Measurements from ENCODE around the gene SNTG2.
"Not testable (repeated sequence)": the region's sequence is repeated elsewhere in the genome, so short reads cannot be mapped to it uniquely, and the experiment has no call there.

The SNTG2 gene

GRCh38 chr2:908568-908967 is 42.1 kb upstream of the SNTG2 start:
- no peaks in the 10 kb centered on the region for H3K79me1 ChIP-seq (ENCODE audit: low read depth, low read length)
- no peak overlapping the region for H2AK5ac ChIP-seq (ENCODE audit: low read depth, low read length)
- H2AFZ ChIP-seq (ENCODE audit: low read length) = no peak overlapping the region
- no peaks in the 10 kb centered on the region for H3K36me3 ChIP-seq (replicated peaks in 1 of 2; ENCODE audit: control insufficient read depth in 2 of 2, insufficient read depth in 2 of 2, low read length in 2 of 2)
- H2BK120ac ChIP-seq (ENCODE audit: low read depth, low read length) = no peak overlapping the region
- DNase-seq (ENCODE audit: low spot score) = no peak
- H4K8ac ChIP-seq (ENCODE audit: low read depth, low read length) = no peak overlapping the region
- H3K4me3 ChIP-seq (ENCODE audit: low read length in 2 of 2) = no peak overlapping the region
- H3K9me3 ChIP-seq (replicated peaks in 1 of 2; ENCODE audit: control insufficient read depth in 2 of 2, insufficient read depth in 1 of 2, low read depth in 1 of 2, low read length in 2 of 2) = no peaks in the 10 kb centered on the region
- H4K91ac ChIP-seq (ENCODE audit: low read depth, low read length, poor library complexity) = no peak overlapping the region
- H3K18ac ChIP-seq (ENCODE audit: low read length) = no peak overlapping the region
- no peak overlapping the region for H2BK5ac ChIP-seq (ENCODE audit: low read length)
- no peak overlapping the region for H3K27ac ChIP-seq (replicated peaks; ENCODE audit: low read length)
- no peak overlapping the region for H3K4me2 ChIP-seq (ENCODE audit: insufficient read depth, low read length, poor library complexity, severe bottlenecking)
- no peak overlapping the region for H2BK15ac ChIP-seq (ENCODE audit: low read length)
- H3K14ac ChIP-seq (ENCODE audit: low read length) = no peak overlapping the region
- no peaks in the 10 kb centered on the region for H3K27me3 ChIP-seq (ENCODE audit: control insufficient read depth in 3 of 3, insufficient read depth in 3 of 3, low read depth in 1 of 3, low read length in 3 of 3)
- no peak overlapping the region for H3K23ac ChIP-seq (ENCODE audit: low read depth, low read length, poor library complexity)
- no CpG with 5 or more reads among the region's 4 CpGs for WGBS, 2 donors (ENCODE audit: extremely low coverage in 2 of 2, insufficient read length in 2 of 2, insufficient replicate concordance in 1 of 2)
- H3K4ac ChIP-seq (ENCODE audit: low read length) = no peak overlapping the region
- peaks cover 0 to 3% of the 10 kb centered on the region in 2 donors for H3K4me1 ChIP-seq (ENCODE audit: control insufficient read depth in 2 of 2, insufficient read depth in 1 of 2, low read depth in 1 of 2, low read length in 2 of 2)
- no peak overlapping the region for H3K9ac ChIP-seq (ENCODE audit: low read depth, low read length, poor library complexity)
- H2BK12ac ChIP-seq (ENCODE audit: low read length) = no peak overlapping the region

- H2BK5ac ChIP-seq (ENCODE audit: low read length); H2BK12ac ChIP-seq (ENCODE audit: low read length); H2BK120ac ChIP-seq (ENCODE audit: low read depth, low read length); H4K8ac ChIP-seq (ENCODE audit: low read depth, low read length); DNase-seq (ENCODE audit: low spot score); H3K36me3 ChIP-seq (replicated peaks in 1 of 2; ENCODE audit: control insufficient read depth in 2 of 2, insufficient read depth in 2 of 2, low read length in 2 of 2); H3K23ac ChIP-seq (ENCODE audit: low read depth, low read length, poor library complexity); H3K18ac ChIP-seq (ENCODE audit: low read length); H3K4me2 ChIP-seq (ENCODE audit: insufficient read depth, low read length, poor library complexity, severe bottlenecking); H3K4me1 ChIP-seq (ENCODE audit: control insufficient read depth in 2 of 2, insufficient read depth in 1 of 2, low read depth in 1 of 2, low read length in 2 of 2); H3K4me3 ChIP-seq (ENCODE audit: low read length in 2 of 2); H3K79me1 ChIP-seq (ENCODE audit: low read depth, low read length); H4K91ac ChIP-seq (ENCODE audit: low read depth, low read length, poor library complexity); H3K27ac ChIP-seq (replicated peaks; ENCODE audit: low read length); H3K9ac ChIP-seq (ENCODE audit: low read depth, low read length, poor library complexity); H2BK15ac ChIP-seq (ENCODE audit: low read length); H3K27me3 ChIP-seq (ENCODE audit: control insufficient read depth in 3 of 3, insufficient read depth in 3 of 3, low read depth in 1 of 3, low read length in 3 of 3); H2AK5ac ChIP-seq (ENCODE audit: low read depth, low read length); H3K4ac ChIP-seq (ENCODE audit: low read length); H3K9me3 ChIP-seq (replicated peaks in 1 of 2; ENCODE audit: control insufficient read depth in 2 of 2, insufficient read depth in 1 of 2, low read depth in 1 of 2, low read length in 2 of 2); H3K14ac ChIP-seq (ENCODE audit: low read length): not testable (repeated sequence)
- H2AFZ ChIP-seq (ENCODE audit: low read length) = peak overlapping the region; percentile 22
- WGBS, 2 donors (ENCODE audit: extremely low coverage in 2 of 2, insufficient read length in 2 of 2, insufficient replicate concordance in 1 of 2) = no CpG with 5 or more reads among the region's 27 CpGs
Observed at GRCh38 chr2:909764-910379, 40.8 kb upstream of the SNTG2 start.

- no peak overlapping the region for H3K18ac ChIP-seq (ENCODE audit: low read length)
- H3K23ac ChIP-seq (ENCODE audit: low read depth, low read length, poor library complexity) = no peak overlapping the region
- no peak overlapping the region for H4K8ac ChIP-seq (ENCODE audit: low read depth, low read length)
- H2AFZ ChIP-seq (ENCODE audit: low read length) = no peak overlapping the region
- no peak overlapping the region for H2BK15ac ChIP-seq (ENCODE audit: low read length)
- H3K4me1 ChIP-seq (ENCODE audit: control insufficient read depth in 2 of 2, insufficient read depth in 1 of 2, low read depth in 1 of 2, low read length in 2 of 2) = no peaks in the 10 kb centered on the region
- peak overlapping the region; percentile 11 for H3K14ac ChIP-seq (ENCODE audit: low read length)
- H3K27ac ChIP-seq (replicated peaks; ENCODE audit: low read length) = no peak overlapping the region
- H3K4ac ChIP-seq (ENCODE audit: low read length) = no peak overlapping the region
- no CpG with 5 or more reads among the region's 16 CpGs for WGBS, 2 donors (ENCODE audit: extremely low coverage in 2 of 2, insufficient read length in 2 of 2, insufficient replicate concordance in 1 of 2)
- no peaks in the 10 kb centered on the region for H3K27me3 ChIP-seq (ENCODE audit: control insufficient read depth in 3 of 3, insufficient read depth in 3 of 3, low read depth in 1 of 3, low read length in 3 of 3)
- H2BK5ac ChIP-seq (ENCODE audit: low read length) = no peak overlapping the region
- no peak overlapping the region for H2BK12ac ChIP-seq (ENCODE audit: low read length)
- no peak overlapping the region for H3K4me2 ChIP-seq (ENCODE audit: insufficient read depth, low read length, poor library complexity, severe bottlenecking)
- H3K9ac ChIP-seq (ENCODE audit: low read depth, low read length, poor library complexity) = no peak overlapping the region
- DNase-seq (ENCODE audit: low spot score) = no peak
- H3K79me1 ChIP-seq (ENCODE audit: low read depth, low read length) = no peaks in the 10 kb centered on the region
- H3K4me3 ChIP-seq (ENCODE audit: low read length in 2 of 2) = no peak overlapping the region
- no peaks in the 10 kb centered on the region for H3K36me3 ChIP-seq (replicated peaks in 1 of 2; ENCODE audit: control insufficient read depth in 2 of 2, insufficient read depth in 2 of 2, low read length in 2 of 2)
- no peaks in the 10 kb centered on the region for H3K9me3 ChIP-seq (replicated peaks in 1 of 2; ENCODE audit: control insufficient read depth in 2 of 2, insufficient read depth in 1 of 2, low read depth in 1 of 2, low read length in 2 of 2)
- no peak overlapping the region for H4K91ac ChIP-seq (ENCODE audit: low read depth, low read length, poor library complexity)
- H2AK5ac ChIP-seq (ENCODE audit: low read depth, low read length) = no peak overlapping the region
- H2BK120ac ChIP-seq (ENCODE audit: low read depth, low read length) = no peak overlapping the region
Observed at GRCh38 chr2:910698-911097, 40.0 kb upstream of the SNTG2 start.

- Histone ChIP-seq H2BK5ac (ENCODE audit: low read length) (no peak overlapping the region), H2AFZ (ENCODE audit: low read length) (no peak overlapping the region), H2BK15ac (ENCODE audit: low read length) (no peak overlapping the region), H3K9me3 (replicated peaks in 1 of 2; ENCODE audit: control insufficient read depth in 2 of 2, insufficient read depth in 1 of 2, low read depth in 1 of 2, low read length in 2 of 2) (no peaks in the 10 kb centered on the region), H2BK120ac (ENCODE audit: low read depth, low read length) (no peak overlapping the region), H3K27me3 (ENCODE audit: control insufficient read depth in 3 of 3, insufficient read depth in 3 of 3, low read depth in 1 of 3, low read length in 3 of 3) (peaks cover 0 to 4% (median 0%) of the 10 kb centered on the region in 3 experiments), H3K4me1 (ENCODE audit: control insufficient read depth in 2 of 2, insufficient read depth in 1 of 2, low read depth in 1 of 2, low read length in 2 of 2) (no peaks in the 10 kb centered on the region), H3K18ac (ENCODE audit: low read length) (peak overlapping the region; percentile 21), H4K8ac (ENCODE audit: low read depth, low read length) (no peak overlapping the region), H3K4me2 (ENCODE audit: insufficient read depth, low read length, poor library complexity, severe bottlenecking) (no peak overlapping the region), H3K14ac (ENCODE audit: low read length) (no peak overlapping the region), H3K36me3 (replicated peaks in 1 of 2; ENCODE audit: control insufficient read depth in 2 of 2, insufficient read depth in 2 of 2, low read length in 2 of 2) (no peaks in the 10 kb centered on the region), H2BK12ac (ENCODE audit: low read length) (no peak overlapping the region), H3K9ac (ENCODE audit: low read depth, low read length, poor library complexity) (no peak overlapping the region), H3K79me1 (ENCODE audit: low read depth, low read length) (no peaks in the 10 kb centered on the region), H3K4ac (ENCODE audit: low read length) (no peak overlapping the region), H4K91ac (ENCODE audit: low read depth, low read length, poor library complexity) (no peak overlapping the region), H2AK5ac (ENCODE audit: low read depth, low read length) (no peak overlapping the region), H3K4me3 (ENCODE audit: low read length in 2 of 2) (no peak overlapping the region), H3K27ac (replicated peaks; ENCODE audit: low read length) (no peak overlapping the region), H3K23ac (ENCODE audit: low read depth, low read length, poor library complexity) (no peak overlapping the region)
- DNase-seq (ENCODE audit: low spot score) = no peak
- WGBS, 2 donors (ENCODE audit: extremely low coverage in 2 of 2, insufficient read length in 2 of 2, insufficient replicate concordance in 1 of 2) = no CpG with 5 or more reads among the region's 14 CpGs
Observed at GRCh38 chr2:915979-916378, 34.7 kb upstream of the SNTG2 start.
